ENCODE results near the gene C1QA.

Gene C1QA

GRCh38 chr1:22611530-22611947 is 24.9 kb upstream of the C1QA start:
- H3K4me3 ChIP-seq, result no peak overlapping the region
- H3K27ac ChIP-seq, result no peak overlapping the region

GRCh38 chr1:22612671-22613571 is 23.5 kb upstream of the C1QA start:
- H3K27ac ChIP-seq, result no peak overlapping the region

GRCh38 chr1:22613572-22613918 is 22.9 kb upstream of the C1QA start:
- H3K4me3 ChIP-seq, result no peak overlapping the region
- H3K27ac ChIP-seq, result no peak overlapping the region

More at GRCh38 chr1:22612671-22613571, 23.5 kb upstream of the C1QA start:
- no peak overlapping the region for H3K4me3 ChIP-seq

DNA sequence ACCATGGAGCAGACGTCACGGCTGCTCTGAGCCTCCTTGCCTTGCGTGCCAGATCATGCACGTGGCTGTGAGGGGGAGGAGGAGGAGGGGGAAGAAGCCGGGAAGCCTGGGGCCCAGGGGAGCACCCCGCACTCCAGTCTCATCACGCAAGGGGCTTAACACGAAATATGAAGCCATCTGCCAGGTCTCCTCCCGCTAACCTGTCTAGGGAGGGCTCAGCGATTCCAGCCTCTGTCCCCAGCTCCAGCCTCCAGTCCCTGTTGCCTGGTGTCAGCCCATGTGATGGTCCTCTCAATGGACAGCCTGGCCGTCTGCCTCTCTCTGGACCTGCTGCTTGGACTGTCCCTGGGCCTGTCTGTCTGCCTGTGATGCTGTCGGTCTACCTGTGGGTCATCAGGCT is 22.5 kb upstream of the C1QA start:
- no peak overlapping the region for H3K27ac ChIP-seq
- H3K4me3 ChIP-seq, result no peak overlapping the region

DNA sequence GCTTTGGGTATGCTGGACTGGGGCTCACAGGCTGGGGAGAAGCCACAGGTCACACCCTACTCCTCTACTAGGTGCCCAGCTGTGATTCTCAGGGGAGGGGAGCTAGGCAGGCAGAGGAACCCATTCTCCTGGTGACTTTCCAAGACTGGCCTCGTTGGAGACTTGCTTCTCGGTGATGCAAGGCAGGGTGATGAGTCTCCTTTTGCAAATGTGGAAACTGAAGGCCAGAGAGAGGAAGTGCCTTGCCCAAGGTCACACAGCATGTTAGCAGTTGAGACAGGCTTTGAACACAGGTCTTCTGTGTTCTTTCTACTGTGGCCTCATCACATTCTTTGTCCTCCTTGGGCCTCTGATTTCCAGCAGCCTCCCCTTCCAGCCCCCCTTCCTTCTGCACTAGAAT is 20.5 kb upstream of the C1QA start:
- H3K4me3 ChIP-seq, result no peak overlapping the region
- no peak overlapping the region for H3K27ac ChIP-seq

- no peak overlapping the region for H3K4me3 ChIP-seq
- H3K27ac ChIP-seq, result no peak overlapping the region
Measured at GRCh38 chr1:22616571-22616970, 19.9 kb upstream of the C1QA start.

GRCh38 chr1:22618056-22618455 is 18.4 kb upstream of the C1QA start:
- Histone ChIP-seq H3K4me3 (no peak overlapping the region), H3K27ac (no peak overlapping the region)

GRCh38 chr1:22619252-22619651 is 17.2 kb upstream of the C1QA start:
- no peak overlapping the region for H3K4me3 ChIP-seq
- no peak overlapping the region for H3K27ac ChIP-seq

DNA sequence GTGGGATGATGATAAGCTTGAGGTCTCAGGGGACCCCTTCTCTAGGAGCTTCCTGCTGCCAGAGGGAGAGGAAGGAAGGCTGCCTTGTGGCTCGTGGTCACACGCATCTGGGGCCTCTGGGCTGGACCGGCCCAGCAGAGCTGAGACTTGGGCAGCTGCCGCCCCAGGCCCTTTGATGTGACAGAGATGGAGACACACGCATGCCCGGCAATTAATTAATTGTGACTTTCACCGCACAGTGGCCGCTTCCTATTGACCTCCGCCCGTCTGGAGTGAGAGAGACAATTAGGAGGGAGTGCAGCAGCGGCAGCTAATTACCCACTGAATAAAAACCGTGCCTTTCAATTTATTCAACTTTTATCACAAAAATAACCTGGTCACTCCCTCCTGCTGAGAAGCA is 16.6 kb upstream of the C1QA start:
- H3K4me3 ChIP-seq, result no peak overlapping the region
- no peak overlapping the region for H3K27ac ChIP-seq

DNA sequence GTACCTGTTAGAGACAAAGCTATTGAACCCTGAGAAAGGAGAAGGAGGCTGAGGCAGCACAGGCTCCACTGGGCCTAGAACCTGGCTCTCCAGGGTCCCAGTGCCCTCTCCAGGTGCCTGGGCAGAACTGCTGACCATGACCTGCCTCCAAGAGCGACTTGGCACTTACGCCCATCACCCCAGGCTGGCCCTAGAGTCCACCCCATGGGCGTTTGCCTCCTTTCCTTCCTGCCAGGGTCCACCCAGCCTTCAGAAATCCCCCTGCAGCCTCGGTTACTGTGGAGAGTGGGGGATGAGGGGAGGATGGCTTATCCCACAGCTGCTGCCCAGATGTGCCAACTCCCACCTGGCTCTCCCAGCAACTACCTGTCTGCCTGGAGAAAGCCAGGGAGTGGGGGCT is 14.7 kb upstream of the C1QA start:
- H3K27ac ChIP-seq, result no peak overlapping the region
- no peak overlapping the region for H3K4me3 ChIP-seq

GRCh38 chr1:22625262-22625925 is 11.0 kb upstream of the C1QA start:
- Histone ChIP-seq H3K27ac (no peak overlapping the region), H3K4me3 (no peak overlapping the region)

- Histone ChIP-seq H3K4me3 (no peak overlapping the region), H3K27ac (no peak overlapping the region)
Measured at GRCh38 chr1:22626237-22627157, 9.9 kb upstream of the C1QA start.

- no peak overlapping the region for H3K27ac ChIP-seq
- H3K4me3 ChIP-seq, result no peak overlapping the region
Measured at GRCh38 chr1:22627331-22627730, 9.1 kb upstream of the C1QA start.

GRCh38 chr1:22628698-22629444 is 7.6 kb upstream of the C1QA start:
- H3K4me3 ChIP-seq, result no peak overlapping the region
- H3K27ac ChIP-seq, result no peak overlapping the region

DNA sequence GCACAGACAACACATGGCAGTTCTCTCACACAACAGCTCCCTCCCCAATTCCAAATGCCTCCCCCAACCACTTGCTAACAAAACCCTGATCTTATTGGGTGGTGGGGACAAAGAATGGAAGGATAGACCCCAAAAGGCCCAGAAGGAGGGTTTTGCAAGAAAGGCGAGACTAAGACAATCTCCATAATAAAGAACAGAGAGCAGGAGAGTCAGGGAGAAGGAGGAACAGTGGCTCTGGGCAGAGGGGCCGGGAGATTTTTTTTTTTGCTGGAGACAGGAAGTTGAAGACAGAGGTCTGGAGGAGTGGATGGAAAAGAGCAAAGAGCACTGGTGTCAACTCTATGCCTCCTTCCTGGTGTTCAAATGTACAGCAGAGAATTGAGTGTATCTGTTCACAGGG is 6.5 kb upstream of the C1QA start:
- Histone ChIP-seq H3K4me3 (no peak overlapping the region), H3K27ac (no peak overlapping the region)

- H3K4me3 ChIP-seq, result no peak overlapping the region
- no peak overlapping the region for H3K27ac ChIP-seq
Measured at GRCh38 chr1:22633697-22634463, 2.5 kb upstream of the C1QA start.

- Histone ChIP-seq H3K27ac (no peak overlapping the region), H3K4me3 (no peak overlapping the region)
Measured at GRCh38 chr1:22635436-22635835, 992 bp upstream of the C1QA start.

DNA sequence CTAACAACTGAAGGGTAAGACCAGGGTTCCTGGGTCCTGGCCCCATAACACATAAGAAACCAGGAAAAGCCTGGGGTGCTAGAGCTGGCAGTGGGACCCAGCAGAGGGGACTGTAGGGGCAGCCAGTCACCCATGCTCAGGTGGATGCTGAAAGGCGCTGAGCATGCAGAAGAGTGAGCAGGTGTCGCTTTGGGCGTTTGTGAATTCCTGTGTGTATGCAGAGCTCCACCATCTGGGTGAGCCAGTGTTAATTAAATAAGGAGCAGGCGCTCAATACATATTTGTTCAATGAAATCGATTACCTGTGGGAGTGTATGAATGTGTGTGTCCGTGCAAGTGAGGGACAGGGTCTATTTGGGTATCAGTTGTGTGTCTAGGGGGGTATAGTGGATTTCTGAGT is 499 bp downstream of the C1QA start:
- Histone ChIP-seq H3K27ac (peak overlapping the region in 5 of 21 experiments; percentile 41 to 74 (median 62)), H3K4me3 (peak overlapping the region in 3 of 7 experiments; percentile 8 to 21 (median 19))
